HG03095 (cell line): Measurements from ENCODE around the gene ATP6V0E1.

Source experiments
- ATAC-seq: cut with Tn5 transposase; IDR thresholded peaks from one replicate; pipeline ENCODE4 v1.9.1; 2021; ENCODE audit warnings: moderate library complexity; ENCODE audit not compliant: unreplicated experiment

Gene ATP6V0E1

DNA sequence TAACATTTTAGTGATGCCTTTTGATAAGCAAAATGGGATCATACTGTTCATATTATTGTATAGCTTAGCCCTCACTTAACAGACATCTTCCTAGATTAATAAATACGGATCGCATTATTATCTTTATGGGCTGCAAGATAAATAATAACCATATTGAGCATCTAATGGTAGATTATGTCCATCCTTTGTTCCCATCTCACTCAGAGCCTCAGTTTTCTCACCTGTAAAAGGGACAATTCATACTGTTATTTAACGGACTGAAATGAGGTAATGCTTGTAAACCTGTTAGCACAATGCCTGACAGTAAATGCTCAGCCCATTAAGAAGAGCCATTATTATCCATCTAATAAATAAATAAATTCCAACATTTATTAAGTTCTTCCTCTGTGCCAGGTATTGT is 27.3 kb upstream of the ATP6V0E1 start:
- ATAC-seq: no peak

DNA sequence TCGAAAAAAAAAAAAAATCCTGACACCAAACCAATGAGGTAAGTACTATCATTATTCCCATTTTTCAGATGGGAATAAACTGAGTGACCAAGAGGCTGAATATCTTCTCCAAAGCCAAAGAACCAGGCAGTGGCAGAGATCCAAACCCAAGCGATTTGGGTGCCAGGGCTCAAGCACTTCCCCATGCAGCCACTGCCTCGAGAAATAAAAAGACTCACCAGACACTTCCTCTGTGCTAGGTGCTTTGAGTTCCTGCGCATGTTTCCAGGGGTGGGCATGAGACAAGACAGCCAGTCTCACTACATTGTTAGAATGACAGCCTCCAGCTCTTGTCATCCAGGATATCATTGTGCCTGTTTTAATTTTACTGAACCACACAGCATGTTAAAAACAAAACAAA is 26.6 kb upstream of the ATP6V0E1 start:
- ATAC-seq: no peak

DNA sequence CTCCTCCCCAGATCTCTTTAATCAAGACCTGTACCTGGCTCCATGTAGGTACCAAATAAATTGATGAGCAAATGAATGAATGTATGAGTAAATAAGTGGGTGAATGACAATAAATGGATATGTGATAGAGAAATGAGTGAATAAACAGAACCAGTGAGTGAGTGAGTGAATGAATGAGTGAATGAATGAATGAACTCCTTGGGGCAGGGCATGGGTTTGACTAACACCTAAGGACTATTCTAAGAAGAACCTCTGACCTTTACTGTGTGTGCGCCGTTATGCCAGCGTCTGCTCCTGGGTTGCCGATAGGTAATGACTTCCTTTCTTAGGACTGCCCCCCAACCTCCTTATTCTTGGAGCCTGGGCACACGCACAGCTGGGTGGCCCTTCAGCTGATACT is 26.1 kb upstream of the ATP6V0E1 start:
- no peak for ATAC-seq

DNA sequence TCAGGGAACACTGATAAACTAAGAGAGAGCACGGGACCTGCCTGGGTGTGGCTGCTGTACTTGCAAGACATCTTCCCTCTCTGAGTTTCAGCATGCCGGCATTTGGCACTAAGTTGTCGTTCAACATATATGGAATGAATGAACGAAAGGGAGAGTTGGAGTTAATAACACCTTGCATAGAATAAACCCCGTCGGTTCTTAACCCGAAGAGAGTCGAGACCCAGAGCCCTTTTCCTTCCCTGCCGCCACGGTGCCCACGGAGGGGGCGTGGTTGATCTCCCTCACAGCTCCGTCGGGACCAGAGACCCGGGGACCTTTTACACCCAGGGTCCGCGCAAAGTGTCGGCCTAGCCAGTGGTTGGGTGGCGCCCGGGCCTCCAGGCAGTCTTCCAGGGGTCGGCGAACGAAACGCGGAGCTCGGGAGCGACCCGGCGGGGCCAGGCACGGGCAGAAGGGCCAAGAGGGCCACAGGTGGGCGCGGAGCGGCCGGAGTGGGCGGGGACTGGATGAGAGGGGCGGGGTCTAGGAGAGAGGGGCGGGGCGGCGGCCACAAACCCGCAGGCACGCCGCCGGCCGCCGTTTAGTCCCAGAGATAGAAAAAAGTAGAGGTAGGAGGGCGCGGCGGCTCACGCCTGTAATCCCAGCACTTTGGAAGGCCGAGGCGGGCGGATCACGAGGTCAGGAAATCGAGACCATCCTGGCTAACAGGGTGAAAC is 25.1 kb upstream of the ATP6V0E1 start:
- peak; percentile 54 for ATAC-seq

DNA sequence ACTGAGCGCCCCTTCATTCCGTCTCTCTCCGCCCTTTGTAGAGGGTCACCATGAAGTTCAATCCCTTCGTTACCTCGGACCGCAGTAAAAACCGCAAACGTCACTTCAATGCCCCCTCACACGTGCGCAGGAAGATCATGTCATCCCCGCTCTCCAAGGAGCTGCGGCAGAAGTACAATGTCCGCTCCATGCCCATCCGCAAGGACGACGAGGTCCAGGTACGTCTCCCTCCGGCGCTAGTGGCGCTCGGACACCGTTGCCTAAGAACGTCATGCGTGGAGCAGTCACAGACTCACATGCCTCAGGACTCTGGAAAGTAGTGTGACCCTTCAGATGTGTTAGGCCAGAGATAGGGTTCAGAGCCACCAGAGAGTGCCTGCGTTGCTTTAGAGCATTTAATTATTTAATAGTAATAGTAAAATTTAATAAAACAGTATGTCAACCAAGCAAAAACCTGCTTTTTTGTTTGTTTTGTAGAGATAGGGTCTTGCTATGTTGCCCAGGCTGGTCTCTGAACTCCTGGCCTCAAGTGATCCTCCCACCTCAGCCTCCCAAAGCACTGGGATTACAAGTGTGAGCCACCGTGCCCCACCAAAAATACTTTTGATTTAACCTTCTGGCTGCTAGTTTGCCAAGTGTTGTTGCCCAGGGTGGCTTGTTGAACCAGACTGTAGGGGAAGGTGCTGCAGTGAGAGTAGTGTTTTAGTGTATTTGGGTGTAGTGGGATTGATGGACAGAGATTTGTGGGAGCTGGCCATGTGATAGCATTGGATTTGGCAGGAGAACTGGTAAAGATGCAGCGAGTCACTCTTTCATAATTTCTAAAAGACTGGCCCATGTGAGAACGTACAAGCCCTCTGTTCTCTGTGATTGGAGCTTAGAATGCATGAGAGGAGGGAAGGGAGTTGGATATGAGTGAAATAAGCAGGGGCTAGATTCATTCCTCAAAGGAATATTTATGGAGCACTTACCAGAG is 23.5 kb upstream of the ATP6V0E1 start:
- ATAC-seq: no peak

DNA sequence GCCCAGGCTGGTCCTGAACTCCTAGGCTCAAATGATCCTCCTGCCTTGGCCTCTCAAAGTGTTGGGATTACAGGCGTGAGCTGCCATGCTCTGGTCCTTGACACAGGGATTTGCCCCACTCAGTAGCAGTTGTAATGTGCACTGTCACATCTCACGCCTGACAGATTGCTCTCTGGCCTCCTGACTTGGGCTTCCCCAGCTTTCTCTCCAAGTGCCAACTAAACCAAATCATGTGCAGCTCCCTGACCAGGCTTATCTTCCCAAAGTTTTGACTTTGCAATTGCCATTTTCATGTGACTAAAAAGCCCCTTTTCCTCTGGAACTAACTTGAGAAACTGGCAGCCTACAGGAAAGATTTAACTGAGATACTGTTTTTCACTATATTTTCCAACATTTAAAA is 13.7 kb upstream of the ATP6V0E1 start:
- no peak for ATAC-seq

DNA sequence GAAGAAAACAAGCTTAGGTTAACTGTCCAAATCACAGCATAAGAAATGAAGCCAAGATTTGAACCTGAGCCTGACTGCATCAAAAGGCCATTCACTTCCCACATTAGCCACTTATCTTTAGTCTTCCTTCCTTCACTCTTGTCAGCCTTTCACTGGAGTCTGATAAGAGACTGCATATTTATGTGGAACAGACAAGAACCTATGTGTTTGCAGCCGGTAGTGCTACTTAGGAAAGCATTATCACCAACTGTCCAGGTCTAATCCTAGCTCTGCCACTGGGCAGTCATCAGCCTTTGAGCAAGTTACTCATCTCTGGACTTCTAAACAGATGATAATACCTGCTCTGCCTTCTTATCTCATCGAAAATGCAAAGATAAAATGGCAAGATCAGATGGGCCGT is 12.1 kb upstream of the ATP6V0E1 start:
- ATAC-seq: no peak

DNA sequence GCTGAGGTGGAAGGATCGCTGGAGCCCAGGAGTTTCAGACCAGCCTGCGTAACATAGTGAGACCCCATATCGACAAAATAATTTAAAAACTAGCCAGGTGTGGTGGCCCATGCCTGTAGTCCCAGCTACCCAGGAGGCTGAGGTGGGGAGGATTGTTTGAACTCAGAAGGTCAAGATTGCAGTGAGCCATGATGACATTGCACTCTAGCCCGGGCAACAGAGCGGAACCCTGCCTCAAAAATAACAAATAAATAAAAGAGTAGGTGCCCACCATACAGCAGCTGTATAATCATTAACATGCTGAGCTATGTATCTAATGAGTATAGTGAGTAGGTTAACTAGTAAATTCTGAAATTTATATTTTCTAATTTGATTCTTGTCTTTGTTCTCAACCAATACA is 11.0 kb upstream of the ATP6V0E1 start:
- no peak for ATAC-seq

DNA sequence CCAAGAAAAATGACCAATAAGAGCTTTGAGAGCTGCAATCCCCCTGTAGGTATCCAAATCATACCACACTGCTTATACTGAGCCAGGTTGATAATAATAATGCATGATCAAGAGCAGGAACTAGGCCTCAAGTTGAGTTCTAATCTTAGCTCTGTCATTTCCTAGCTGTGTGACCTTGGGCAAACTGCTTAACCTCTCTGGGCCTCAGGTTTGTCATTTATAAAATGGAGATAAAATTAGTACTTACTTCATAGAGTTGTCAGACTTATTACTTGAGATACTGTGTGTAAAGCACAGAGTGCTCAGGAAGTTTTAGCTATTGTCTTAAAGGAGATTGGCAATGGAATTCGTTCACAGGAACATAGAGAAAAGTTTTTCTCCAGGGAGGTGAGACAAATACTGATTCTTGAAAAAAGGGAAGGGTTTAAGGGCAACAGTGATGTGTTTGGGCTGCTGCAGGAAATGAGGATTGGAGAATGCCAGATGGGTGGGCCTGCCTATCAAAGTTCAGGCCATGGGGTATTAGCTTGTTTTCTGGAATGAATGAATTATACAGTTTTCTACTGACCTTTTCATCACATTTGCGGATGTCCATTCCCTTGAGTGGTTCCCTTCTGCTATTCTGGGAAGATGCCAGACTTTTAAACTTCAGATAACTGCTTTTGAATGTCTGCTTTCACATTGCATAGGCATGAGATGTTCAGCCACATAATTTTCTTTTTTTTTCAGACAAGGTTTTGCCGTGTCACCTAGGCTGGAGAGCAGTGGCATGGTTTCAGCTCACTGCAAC is 10.2 kb upstream of the ATP6V0E1 start:
- ATAC-seq: no peak

DNA sequence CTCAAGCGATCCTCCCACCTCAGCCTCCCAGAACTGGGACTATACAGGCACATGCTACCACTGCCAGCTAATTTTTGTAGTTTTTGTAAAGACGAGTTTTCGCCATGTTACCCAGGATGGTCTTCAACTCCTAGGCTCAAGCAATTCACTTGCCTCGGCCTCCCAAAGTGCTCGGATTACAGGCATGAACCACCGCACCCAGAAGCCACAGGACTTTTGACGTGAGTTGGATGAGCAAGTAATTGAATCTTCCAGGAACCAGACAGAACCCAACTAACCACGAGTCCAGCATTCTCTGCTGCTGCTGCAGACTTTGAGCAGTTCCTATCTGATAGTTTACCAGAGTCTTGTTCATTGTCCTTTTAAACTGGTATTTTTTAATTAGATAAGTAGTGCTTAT is 9.6 kb upstream of the ATP6V0E1 start:
- ATAC-seq: no peak

DNA sequence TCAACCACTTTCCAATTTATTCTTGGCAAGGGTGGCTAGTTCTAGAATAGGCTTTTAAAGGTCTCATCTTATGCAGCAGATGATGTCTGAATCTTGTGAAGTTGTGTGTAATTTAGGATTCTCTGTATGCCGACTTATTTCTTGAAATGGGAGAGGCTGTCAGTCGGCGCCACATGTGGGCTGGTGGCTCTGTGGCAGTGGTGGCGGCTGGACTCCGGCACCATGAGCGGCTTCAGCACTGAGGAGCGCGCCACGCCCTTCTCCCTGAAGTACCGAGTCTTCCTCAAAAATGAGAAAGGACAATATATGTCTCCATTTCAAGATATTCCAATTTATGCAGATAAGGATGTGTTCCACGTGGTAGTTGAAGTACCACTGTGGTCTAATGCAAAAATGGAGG is 8.3 kb upstream of the ATP6V0E1 start:
- no peak for ATAC-seq

DNA sequence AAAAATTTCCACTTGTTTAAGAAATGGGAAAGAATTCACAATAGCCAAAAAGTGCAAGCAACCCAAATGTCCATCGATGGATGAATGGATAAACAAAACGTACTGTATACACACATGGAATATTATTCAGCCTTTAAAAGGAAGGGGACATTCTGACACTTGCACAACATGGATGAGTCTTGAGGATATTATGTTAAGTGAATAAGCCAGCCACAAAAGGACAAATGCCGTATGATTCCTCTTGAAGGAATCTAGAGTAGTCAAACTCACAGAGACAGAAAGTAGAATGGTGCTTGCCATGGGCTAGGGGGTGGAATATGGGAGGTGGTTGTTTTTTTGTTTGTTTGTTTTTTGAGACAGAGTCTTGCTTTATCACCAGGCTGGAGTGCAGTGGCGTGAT is 3.8 kb upstream of the ATP6V0E1 start:
- ATAC-seq: no peak

DNA sequence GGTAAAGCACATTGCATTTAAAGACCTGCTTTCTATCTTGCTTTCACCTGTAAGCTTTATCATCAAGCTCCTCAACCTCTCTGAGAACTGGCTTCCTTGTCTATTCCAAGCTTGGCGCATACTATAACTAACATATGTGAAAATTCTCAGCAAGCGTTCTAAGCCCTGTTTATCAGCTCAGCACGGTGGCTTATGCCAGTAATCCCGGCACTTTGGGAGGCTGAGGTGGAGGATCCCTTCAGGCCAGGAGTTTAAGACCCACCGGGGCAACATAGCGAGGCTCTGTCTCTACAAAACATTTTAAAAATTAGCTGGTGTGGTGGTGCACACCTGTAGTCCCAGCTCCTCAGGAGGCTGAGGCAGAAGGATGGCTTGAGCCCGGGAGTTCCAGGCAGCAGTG is 1.6 kb upstream of the ATP6V0E1 start:
- no peak for ATAC-seq

DNA sequence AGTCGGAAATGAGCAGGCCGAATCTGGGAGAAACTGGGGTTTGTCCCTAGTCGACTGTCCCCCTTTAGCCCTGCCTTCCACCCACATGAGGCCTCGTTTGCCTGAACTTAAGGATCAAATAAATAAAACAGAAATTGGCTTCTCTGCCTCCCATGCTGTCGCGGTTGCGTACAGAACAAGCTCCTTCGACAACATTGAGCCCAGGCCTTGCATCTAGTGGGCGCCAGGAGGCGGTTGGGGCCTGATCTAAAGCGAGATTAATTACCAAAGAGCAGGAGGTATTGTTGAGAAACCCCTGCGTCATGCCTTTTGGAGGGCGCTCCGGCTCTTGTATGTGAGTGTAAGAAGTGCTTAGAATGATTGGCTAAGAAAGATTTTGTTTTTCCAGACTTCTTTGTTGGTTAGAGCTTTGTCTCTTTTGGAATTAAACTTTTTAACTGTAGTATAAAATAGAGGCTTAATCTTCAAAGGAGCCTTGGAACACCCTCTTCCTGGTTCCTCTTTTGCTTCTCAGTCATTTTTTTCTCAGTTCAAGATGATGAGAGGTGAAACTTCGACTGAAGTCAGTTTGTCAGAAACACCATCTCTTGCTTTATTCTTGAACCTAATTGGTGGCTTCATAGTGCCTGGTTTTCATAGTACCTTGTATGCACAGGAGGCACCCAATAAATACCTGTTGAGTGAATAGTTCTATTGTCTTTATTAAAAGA is 828 bp downstream of the ATP6V0E1 start:
- peak; percentile 64 for ATAC-seq

DNA sequence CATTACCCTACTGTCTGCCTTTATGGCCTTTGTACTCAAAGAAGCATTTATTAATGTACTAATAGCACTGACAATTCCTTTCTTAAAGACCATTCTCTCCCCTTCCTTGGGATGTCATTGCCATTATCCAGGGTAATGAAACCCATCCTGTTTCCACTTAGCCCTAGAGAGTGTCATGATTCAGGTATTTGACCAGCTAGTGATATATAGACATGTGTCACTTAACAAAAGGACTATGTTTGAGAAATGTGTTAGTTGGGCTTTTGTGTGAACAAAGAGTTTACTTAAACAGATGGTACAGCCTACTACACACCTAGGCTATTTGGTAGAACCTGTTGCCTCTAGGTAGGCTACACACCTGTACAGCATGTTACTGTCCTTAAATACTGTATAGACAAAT is 2.0 kb downstream of the ATP6V0E1 start:
- no peak for ATAC-seq

DNA sequence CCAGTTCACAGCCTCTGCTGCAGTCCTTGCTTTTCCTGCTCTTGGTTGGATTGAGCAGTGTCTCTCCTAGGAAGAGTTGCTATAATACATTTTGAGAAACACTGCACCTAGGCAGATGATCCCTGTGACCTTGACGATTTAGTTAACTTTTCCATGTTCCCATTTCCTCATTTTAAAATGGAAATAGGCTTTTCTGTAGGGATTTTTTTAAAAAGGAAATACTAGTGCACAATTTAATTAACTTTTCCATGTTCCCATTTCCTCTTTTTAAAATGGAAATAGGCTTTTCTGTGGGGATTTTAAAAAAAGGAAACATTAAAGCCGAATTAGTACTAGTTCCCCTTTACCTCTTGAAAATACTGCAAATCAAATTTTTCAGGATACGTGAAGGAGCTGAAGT is 4.7 kb downstream of the ATP6V0E1 start:
- no peak for ATAC-seq

DNA sequence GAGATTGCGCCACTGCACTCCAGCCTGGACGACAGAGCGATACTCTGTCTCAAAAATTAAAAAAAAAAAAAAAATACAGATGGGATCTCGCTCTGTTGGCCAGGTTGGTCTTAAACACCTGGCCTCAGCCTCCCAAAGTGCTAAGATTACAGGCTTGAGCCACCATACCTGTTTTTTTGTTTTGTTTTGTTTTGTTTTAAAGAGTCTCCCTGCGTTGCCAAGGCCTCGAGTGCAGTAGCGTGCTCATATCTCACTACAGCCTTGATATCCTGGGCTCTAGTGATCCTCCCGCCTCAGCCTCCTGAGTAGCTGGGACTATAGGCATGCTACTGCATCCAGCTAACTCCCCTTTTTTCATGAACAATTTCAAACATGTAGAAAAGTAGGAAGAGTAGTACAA is 7.2 kb downstream of the ATP6V0E1 start:
- no peak for ATAC-seq

DNA sequence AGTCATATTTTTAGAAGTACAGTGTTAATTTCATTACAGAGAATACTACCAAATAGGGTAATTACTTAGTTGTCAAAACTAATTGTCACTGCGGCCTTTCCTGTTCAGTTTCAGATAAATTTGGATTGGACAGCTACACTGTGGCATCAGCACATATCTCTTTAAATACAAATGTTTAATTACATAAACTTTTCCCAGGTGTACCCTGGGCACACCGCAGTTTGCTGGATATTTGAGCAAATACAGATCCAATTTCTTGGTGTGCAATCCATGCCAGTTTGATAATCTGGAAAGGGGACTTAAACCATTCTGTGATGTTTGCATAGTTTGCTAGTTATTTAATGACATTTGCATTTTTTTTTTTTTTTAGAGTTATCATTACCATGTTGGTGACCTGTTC is 10.8 kb downstream of the ATP6V0E1 start:
- no peak for ATAC-seq

DNA sequence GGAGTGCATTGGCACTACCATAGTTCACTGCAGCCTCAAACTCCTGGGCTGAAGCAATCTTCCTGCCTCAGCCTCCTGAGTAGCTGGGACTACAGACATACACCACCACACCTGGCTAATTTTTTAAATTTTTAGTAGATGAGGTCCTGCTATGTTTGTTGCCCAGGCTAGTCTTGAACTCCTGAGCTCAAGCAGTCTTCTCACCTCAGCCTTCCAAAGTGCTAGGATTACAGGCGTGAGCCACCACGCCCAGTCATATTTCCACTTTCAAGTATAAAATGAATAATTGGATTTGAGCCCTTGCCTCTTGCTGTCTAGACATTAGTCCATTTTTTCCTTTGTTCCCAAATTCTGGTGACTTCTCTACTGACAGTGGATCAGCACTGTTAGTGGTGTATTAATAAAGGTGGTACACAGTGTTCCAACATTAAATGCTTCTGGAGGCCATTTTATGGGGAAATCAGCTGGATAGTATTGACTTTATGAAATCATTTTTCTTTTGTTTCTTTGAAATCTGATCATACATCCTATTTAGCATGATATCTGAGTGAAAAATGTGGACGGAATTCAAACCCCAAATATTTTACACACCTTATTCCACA is 15.9 kb downstream of the ATP6V0E1 start:
- no peak for ATAC-seq

DNA sequence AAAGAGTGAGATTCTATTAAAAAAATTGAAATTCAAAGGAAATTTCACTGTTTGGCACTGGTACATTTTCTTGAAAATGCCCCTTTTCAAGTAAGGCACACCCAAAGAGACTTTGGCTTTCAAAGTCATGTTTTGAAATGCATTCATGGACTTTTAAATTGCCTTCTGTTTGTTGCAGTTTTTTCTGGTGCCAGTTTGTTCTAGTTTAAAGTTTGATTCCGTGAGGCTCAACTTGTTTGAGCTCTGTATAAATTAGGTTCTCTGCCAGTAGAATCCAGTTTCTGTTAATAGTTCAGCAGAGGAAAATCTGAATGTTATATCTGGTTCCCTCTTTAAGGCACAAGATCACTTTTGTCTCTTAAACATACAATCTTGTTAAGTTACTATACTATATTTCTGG is 16.4 kb downstream of the ATP6V0E1 start:
- no peak for ATAC-seq
